ENCODE results near the gene OR5K2.

The OR5K2 gene

DNA sequence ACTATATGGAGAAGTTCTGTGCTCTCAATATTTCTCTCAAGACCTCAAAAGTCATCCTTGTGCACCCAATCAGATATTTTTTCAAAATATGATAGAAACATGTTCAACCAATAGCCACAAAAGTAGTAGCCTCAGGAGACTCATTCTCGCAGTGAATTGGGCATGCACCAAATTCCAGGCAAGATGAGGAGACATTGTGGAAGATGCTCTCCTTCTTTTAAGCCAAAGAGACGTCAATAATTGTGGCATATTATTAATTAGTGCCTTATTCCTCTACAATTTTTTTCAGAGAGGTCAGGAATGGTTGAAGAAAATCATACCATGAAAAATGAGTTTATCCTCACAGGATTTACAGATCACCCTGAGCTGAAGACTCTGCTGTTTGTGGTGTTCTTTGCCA is at the start of gene OR5K2:
Gene OR5K2 (plus strand): TSS at position 301 of the 400 bp plus-strand sequence. CDS start 0 bp downstream, at position 301.
- no peak within 1 kb of the TSS for H3K4me3 ChIP-seq (replicated peaks; ENCODE audit: low read depth, low read length)
- TF ChIP-seq, protein P1, sequence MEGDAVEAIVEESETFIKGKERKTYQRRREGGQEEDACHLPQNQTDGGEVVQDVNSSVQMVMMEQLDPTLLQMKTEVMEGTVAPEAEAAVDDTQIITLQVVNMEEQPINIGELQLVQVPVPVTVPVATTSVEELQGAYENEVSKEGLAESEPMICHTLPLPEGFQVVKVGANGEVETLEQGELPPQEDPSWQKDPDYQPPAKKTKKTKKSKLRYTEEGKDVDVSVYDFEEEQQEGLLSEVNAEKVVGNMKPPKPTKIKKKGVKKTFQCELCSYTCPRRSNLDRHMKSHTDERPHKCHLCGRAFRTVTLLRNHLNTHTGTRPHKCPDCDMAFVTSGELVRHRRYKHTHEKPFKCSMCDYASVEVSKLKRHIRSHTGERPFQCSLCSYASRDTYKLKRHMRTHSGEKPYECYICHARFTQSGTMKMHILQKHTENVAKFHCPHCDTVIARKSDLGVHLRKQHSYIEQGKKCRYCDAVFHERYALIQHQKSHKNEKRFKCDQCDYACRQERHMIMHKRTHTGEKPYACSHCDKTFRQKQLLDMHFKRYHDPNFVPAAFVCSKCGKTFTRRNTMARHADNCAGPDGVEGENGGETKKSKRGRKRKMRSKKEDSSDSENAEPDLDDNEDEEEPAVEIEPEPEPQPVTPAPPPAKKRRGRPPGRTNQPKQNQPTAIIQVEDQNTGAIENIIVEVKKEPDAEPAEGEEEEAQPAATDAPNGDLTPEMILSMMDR (IDR thresholded peaks at IDR 0.05; ENCODE audit: low read depth, low read length, missing control alignments) = no peak
- DNase-seq (ENCODE audit: extremely low read depth, low read depth) = no peak

- H3K4me3 ChIP-seq (replicated peaks; ENCODE audit: low read depth, low read length) = no peak overlapping the region
- TF ChIP-seq, protein P1 (IDR thresholded peaks at IDR 0.05; ENCODE audit: low read depth, low read length, missing control alignments) = no peak
- DNase-seq (ENCODE audit: extremely low read depth, low read depth) = no peak
Observed at GRCh38 chr3:98449606-98450193, 47.8 kb upstream of the OR5K2 start.

GRCh38 chr3:98450372-98450771 is 47.1 kb upstream of the OR5K2 start:
- TF ChIP-seq, protein P1 (IDR thresholded peaks at IDR 0.05; ENCODE audit: low read depth, low read length, missing control alignments) = no peak
- no peak overlapping the region for H3K4me3 ChIP-seq (replicated peaks; ENCODE audit: low read depth, low read length)
- no peak for DNase-seq (ENCODE audit: extremely low read depth, low read depth)

- no peak overlapping the region for H3K4me3 ChIP-seq (replicated peaks; ENCODE audit: low read depth, low read length)
Observed at GRCh38 chr3:98453827-98454226, 43.7 kb upstream of the OR5K2 start.

GRCh38 chr3:98454929-98455328 is 42.6 kb upstream of the OR5K2 start:
- H3K4me3 ChIP-seq (replicated peaks; ENCODE audit: low read depth, low read length) = no peak overlapping the region
- no peak for DNase-seq (ENCODE audit: extremely low read depth, low read depth)
- TF ChIP-seq, protein P1 (IDR thresholded peaks at IDR 0.05; ENCODE audit: low read depth, low read length, missing control alignments) = no peak

More at GRCh38 chr3:98453827-98454226, 43.7 kb upstream of the OR5K2 start:
- TF ChIP-seq, protein P1 (IDR thresholded peaks at IDR 0.05; ENCODE audit: low read depth, low read length, missing control alignments) = no peak
- DNase-seq (ENCODE audit: extremely low read depth, low read depth) = no peak

GRCh38 chr3:98457543-98457942 is 39.9 kb upstream of the OR5K2 start:
- DNase-seq (ENCODE audit: extremely low read depth, low read depth) = no peak
- no peak overlapping the region for H3K4me3 ChIP-seq (replicated peaks; ENCODE audit: low read depth, low read length)
- TF ChIP-seq, protein P1 (IDR thresholded peaks at IDR 0.05; ENCODE audit: low read depth, low read length, missing control alignments) = no peak

GRCh38 chr3:98460220-98460619 is 37.3 kb upstream of the OR5K2 start:
- no peak overlapping the region for H3K4me3 ChIP-seq (replicated peaks; ENCODE audit: low read depth, low read length)
- no peak for DNase-seq (ENCODE audit: extremely low read depth, low read depth)
- TF ChIP-seq, protein P1 (IDR thresholded peaks at IDR 0.05; ENCODE audit: low read depth, low read length, missing control alignments) = no peak
